Measurements from ENCODE around the gene LATS1.

DNA sequence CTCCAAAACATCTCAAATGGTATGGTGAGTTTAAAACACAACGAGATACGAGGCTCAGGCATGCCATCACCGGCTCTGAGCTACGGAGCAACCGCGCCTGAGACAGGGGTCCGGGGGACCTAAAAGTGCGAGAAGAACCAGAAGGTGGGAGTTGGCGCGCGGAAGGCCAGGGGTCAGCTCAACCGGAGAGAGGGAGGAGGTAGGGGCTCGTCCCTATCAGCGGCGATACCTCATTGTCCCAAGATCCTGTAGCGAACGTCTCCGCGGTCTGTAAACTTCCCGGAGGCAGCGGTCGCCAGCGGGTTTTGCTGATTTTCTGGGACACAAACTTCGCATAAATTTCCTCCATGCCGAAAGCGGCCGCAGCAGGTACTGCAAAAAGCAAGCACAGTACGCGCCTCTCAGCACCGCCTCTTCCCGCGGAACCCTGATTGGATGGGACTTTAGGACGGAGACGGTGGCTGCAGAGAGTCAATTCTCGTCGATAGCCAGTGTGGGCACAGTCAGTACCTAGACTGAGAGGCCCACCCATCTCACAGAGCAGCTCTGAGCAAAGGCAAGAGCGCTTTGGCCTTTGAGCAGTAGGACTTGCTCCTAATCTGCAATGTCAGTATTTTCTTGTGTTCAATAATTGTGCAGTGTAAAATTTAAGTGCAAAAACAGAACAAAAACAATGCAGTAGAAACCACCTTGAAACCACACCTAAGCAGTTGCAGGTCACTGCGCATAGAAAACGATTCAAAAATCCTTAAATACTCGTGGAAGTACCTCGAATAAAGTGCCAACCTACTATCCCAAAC lies 28.4 kb upstream of the LATS1 start, which contains the start of gene NUP43:
- TF ChIP-seq EZH2 (IDR thresholded peaks at IDR 0.05; ENCODE audit: insufficient read depth, low read length): no peak
- TF ChIP-seq, protein P1, sequence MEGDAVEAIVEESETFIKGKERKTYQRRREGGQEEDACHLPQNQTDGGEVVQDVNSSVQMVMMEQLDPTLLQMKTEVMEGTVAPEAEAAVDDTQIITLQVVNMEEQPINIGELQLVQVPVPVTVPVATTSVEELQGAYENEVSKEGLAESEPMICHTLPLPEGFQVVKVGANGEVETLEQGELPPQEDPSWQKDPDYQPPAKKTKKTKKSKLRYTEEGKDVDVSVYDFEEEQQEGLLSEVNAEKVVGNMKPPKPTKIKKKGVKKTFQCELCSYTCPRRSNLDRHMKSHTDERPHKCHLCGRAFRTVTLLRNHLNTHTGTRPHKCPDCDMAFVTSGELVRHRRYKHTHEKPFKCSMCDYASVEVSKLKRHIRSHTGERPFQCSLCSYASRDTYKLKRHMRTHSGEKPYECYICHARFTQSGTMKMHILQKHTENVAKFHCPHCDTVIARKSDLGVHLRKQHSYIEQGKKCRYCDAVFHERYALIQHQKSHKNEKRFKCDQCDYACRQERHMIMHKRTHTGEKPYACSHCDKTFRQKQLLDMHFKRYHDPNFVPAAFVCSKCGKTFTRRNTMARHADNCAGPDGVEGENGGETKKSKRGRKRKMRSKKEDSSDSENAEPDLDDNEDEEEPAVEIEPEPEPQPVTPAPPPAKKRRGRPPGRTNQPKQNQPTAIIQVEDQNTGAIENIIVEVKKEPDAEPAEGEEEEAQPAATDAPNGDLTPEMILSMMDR (IDR thresholded peaks at IDR 0.05; ENCODE audit: insufficient read depth, low read depth, low read length): peak; percentile 35
